K562 (cell line): ENCODE results near the gene MTG2. TPM values are rescaled to one million over a fixed set of nuclear protein-coding genes. Genes with fewer than 3 reads are reported as not detected.

Experiments used
- BACH1 ChIP-seq: fragments of 200-800 bp; sonication (Bioruptor generic); IDR thresholded peaks from 2 replicates; pipeline ENCODE4 v1.6.1; 2016; ENCODE audit warnings: missing genetic modification characterization, missing compliant biosample characterization
- CEBPB ChIP-seq: fragments of 450-650 bp; IDR thresholded peaks from 2 replicates; pipeline ENCODE4 v1.6.1; 2016; ENCODE audit warnings: missing genetic modification characterization, missing compliant biosample characterization
- CREB1 ChIP-seq, 2 experiments: sonication (generic) in 1 of 2; formaldehyde crosslinking in 1 of 2; IDR thresholded peaks; 2 replicates each; pipeline versions ENCODE4 v1.6.1 to v1.8.0; 2012 to 2022; ENCODE audit warnings: inconsistent platforms in 1 of 2, mild to moderate bottlenecking in 1 of 2, missing genetic modification reagents in 1 of 2, moderate library complexity in 1 of 2
- FOXK2 ChIP-seq, 2 experiments: fragments of 450-650 bp; IDR thresholded peaks in 1 of 2; conservative IDR thresholded peaks in 1 of 2; 2 replicates each; pipeline ENCODE4 v1.6.1; 2016; ENCODE audit warnings: low read depth in 2 of 2, mild to moderate bottlenecking in 1 of 2
- HNRNPUL1 ChIP-seq: fragments of 200-400 bp; formaldehyde crosslinking; IDR thresholded peaks from 2 replicates; pipeline ENCODE4 v1.6.1; 2017; ENCODE audit warnings: low read length
- LARP7 ChIP-seq: fragments of 450-650 bp; IDR thresholded peaks from 2 replicates; pipeline ENCODE4 v1.6.1; 2016
- NCOR1 ChIP-seq: fragments of 450-650 bp; IDR thresholded peaks from 2 replicates; pipeline ENCODE4 v1.6.1; 2016; ENCODE audit warnings: mild to moderate bottlenecking, moderate library complexity
- NFE2L1 ChIP-seq: fragments of 450-650 bp; IDR thresholded peaks from 2 replicates; pipeline ENCODE4 v1.6.1; 2016; ENCODE audit warnings: missing genetic modification characterization, low read depth, mild to moderate bottlenecking, missing compliant biosample characterization, moderate library complexity, borderline replicate concordance
- NFIX ChIP-seq: fragments of 250-450 bp; sonication (Bioruptor Pico); IDR thresholded peaks from 2 replicates; pipeline ENCODE4 v1.4.0; 2020; ENCODE audit warnings: low read depth, mild to moderate bottlenecking, moderate library complexity
- PHF20 ChIP-seq: fragments of 450-650 bp; IDR thresholded peaks from 2 replicates; pipeline ENCODE4 v1.6.1; 2018; ENCODE audit not compliant: partially characterized antibody
- PKNOX1 ChIP-seq: fragments of 450-650 bp; IDR thresholded peaks from 2 replicates; pipeline ENCODE4 v1.6.1; 2016
- PPARD ChIP-seq: fragments of 250-450 bp; sonication (Bioruptor Pico); IDR thresholded peaks from 2 replicates; pipeline ENCODE4 v1.8.0; 2022; ENCODE audit warnings: inconsistent platforms, mild to moderate bottlenecking, moderate library complexity
- RBFOX2 ChIP-seq: fragments of 200-400 bp; formaldehyde crosslinking; IDR thresholded peaks from 2 replicates; pipeline ENCODE4 v1.6.1; 2017; ENCODE audit warnings: low read depth, mild to moderate bottlenecking, low read length, moderate library complexity
- RCOR1 ChIP-seq, 2 experiments: IDR thresholded peaks; 2 replicates each; pipeline ENCODE4 v1.6.1; 2012; ENCODE audit warnings: low read depth in 2 of 2, low read length in 2 of 2, borderline replicate concordance in 1 of 2, improper control_type of control experiment in 1 of 2
- SRSF9 ChIP-seq: fragments of 200-400 bp; formaldehyde crosslinking; IDR thresholded peaks from 2 replicates; pipeline ENCODE4 v1.6.1; 2017; ENCODE audit warnings: low read depth, low read length, borderline replicate concordance
- TAF15 ChIP-seq: fragments of 200-400 bp; formaldehyde crosslinking; IDR thresholded peaks from 2 replicates; pipeline ENCODE4 v1.6.1; 2017; ENCODE audit warnings: mild to moderate bottlenecking, low read depth, low read length, moderate library complexity
- TCF15 ChIP-seq: fragments of 250-450 bp; sonication (Bioruptor Pico); IDR thresholded peaks from 2 replicates; pipeline ENCODE4 v1.8.0; 2022; ENCODE audit warnings: moderate library complexity, mild to moderate bottlenecking, inconsistent platforms
- U2AF2 ChIP-seq: fragments of 200-400 bp; formaldehyde crosslinking; optimal IDR thresholded peaks from 2 replicates; pipeline ENCODE3; 2017; ENCODE audit warnings: low read depth, mild to moderate bottlenecking, low read length
- ZBTB1 ChIP-seq: sonication (generic); formaldehyde crosslinking; IDR thresholded peaks from 2 replicates; pipeline ENCODE4 v1.8.1; 2023; ENCODE audit warnings: missing genetic modification reagents, low read depth, mild to moderate bottlenecking, borderline replicate concordance
- ZNF133 ChIP-seq: fragments of 250-450 bp; sonication (Bioruptor Pico); IDR thresholded peaks from 2 replicates; pipeline ENCODE4 v1.4.0; 2020; ENCODE audit warnings: mild to moderate bottlenecking
- ZNF224 ChIP-seq: sonication (generic); formaldehyde crosslinking; IDR thresholded peaks from 2 replicates; pipeline ENCODE4 v1.8.0; 2022; ENCODE audit warnings: mild to moderate bottlenecking, missing genetic modification reagents
- ZNF239 ChIP-seq: fragments of 250-450 bp; sonication (Bioruptor Pico); IDR thresholded peaks from 2 replicates; pipeline ENCODE4 v1.4.0; 2020; ENCODE audit warnings: mild to moderate bottlenecking
- ZNF263 ChIP-seq: sonication (generic); formaldehyde crosslinking; IDR thresholded peaks from 2 replicates; pipeline ENCODE4 v1.8.0; 2022; ENCODE audit warnings: mild to moderate bottlenecking, missing genetic modification reagents, borderline replicate concordance
- ZNF282 ChIP-seq: sonication (generic); formaldehyde crosslinking; IDR thresholded peaks from 2 replicates; pipeline ENCODE4 v1.8.1; 2023; ENCODE audit warnings: missing genetic modification reagents
- ZNF589 ChIP-seq: fragments of 200-800 bp; sonication (Bioruptor generic); IDR thresholded peaks from 2 replicates; pipeline ENCODE4 v1.6.1; 2016; ENCODE audit warnings: low read depth, missing genetic modification characterization, missing compliant biosample characterization
- ZNF717 ChIP-seq: fragments of 250-450 bp; sonication (Bioruptor Pico); IDR thresholded peaks from 2 replicates; pipeline ENCODE4 v1.5.0; 2021
- polyA plus RNA-seq, 8 experiments: library from polyadenylated mRNA; depleted of rRNA in 4 of 8; stranded (reverse) in 5 of 8; unstranded in 3 of 8; fragments of >200 nt; fragmentation: Nextera tagmentation in 2 of 8; fragmentation: Illumina TruSeq in 1 of 8; extraction: Ambion mirVana in 2 of 8; extraction: Trizol in 1 of 8; gene quantifications; 2 replicates each; pipeline versions ENCODE4 v1.2.1 to v1.2.3, GENCODE V29; 2011 to 2014; ENCODE audit warnings: inconsistent platforms in 1 of 8, missing spikeins in 1 of 8
- total RNA-seq, 7 experiments: library from RNA; depleted of rRNA in 6 of 7; stranded (reverse); fragments of >200 nt in 6 of 7; fragmentation: Illumina TruSeq in 2 of 7; extraction: Trizol in 2 of 7; gene quantifications; 2 replicates each; pipeline versions ENCODE4 v1.2.1 to v1.2.3, GENCODE V29; 2011 to 2021; ENCODE audit warnings: low replicate concordance in 1 of 7
- TF ChIP-seq, protein P1 (sequence below): fragments of 250-450 bp; sonication (Bioruptor Pico); IDR thresholded peaks from 2 replicates; pipeline ENCODE4 v1.8.0; 2021; ENCODE audit warnings: borderline replicate concordance, mild to moderate bottlenecking, moderate library complexity; ENCODE audit not compliant: poor library complexity, severe bottlenecking

MTG2 gene
- total and polyA plus RNA-seq, 9 of the 15 experiments (the other 6 are each of a cell fraction or from before 2014, with no cell fraction given) = 8.7 to 67.5 (median 44.5) TPM

DNA sequence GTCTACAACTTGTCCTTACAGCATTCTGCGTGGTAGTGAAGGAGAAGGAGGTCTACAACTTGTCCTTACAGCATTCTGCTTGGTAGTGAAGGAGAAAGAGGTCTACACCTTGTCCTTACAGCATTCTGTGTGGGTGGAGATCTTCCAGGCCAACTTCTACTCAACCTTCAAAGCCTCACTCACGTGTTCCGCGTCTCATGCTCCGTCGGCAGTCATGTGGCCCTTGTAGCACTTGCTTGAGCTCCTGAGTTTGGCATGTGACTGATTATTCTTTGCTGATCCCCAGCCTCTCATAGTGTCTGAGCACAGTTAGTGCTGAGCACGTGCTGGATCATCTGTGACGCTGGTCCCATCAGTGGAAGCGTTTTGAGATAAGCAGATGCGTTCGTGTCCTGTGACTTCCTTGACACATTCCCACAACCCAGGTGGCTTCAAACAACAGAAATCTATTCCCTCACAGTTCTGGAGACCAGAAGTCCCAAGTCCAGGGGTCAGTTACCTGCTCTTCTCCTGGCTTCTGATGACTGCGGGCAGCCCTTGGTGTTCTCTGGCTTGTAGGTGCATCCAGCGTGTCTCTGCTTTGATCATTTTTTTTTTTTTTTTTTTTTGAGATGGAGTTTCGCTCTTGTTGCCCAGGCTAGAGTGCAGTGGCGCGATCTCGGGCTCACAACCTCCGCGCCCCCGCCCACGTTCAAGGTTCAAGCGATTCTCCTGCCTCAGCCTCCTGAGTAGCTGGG lies 36.6 kb upstream of the MTG2 start (continued):
- TF ChIP-seq FOXK2 (conservative IDR thresholded peaks at IDR 0.05 in 1 of 2, IDR thresholded peaks at IDR 0.05 in 1 of 2; ENCODE audit: low read depth in 2 of 2) (peak; percentile 84 to 92; a peak in 3 of 4 replicates), RCOR1 (IDR thresholded peaks at IDR 0.05; ENCODE audit: borderline replicate concordance in 1 of 2, low read depth in 2 of 2, low read length in 2 of 2) (peak in 1 of 2 experiments; percentile 88; a peak in 2 of 4 replicates), NFIX (no peak), LARP7 (no peak), TCF15 (CRISPR knock-in tag) (0 out of 2 replicates have a peak, but pooled peaks have one; percentile 17), NFE2L1 (tag) (no peak), ZNF282 (no peak), ZNF263 (CRISPR knock-in tag) (peak; percentile 81; the same call in 1 of the 2 replicates), CREB1 (IDR thresholded peaks at IDR 0.05) (peak; percentile 45; the same call in 1 of the 2 replicates), CREB1 (CRISPR knock-in tag; IDR thresholded peaks at IDR 0.05) (peak; percentile 85), RBFOX2 (no peak), BACH1 (tag) (no peak), ZBTB1 (no peak), U2AF2 (no peak), TAF15 (no peak), CEBPB (tag) (no peak), ZNF589 (CRISPR knock-in tag) (peak; percentile 85), PKNOX1 (peak; percentile 56; the same call in 1 of the 2 replicates), ZNF239 (no peak), SRSF9 (no peak), ZNF133 (CRISPR knock-in tag) (no peak), PPARD (CRISPR knock-in tag) (no peak), HNRNPUL1 (no peak), NCOR1 (peak; percentile 62), PHF20 (no peak), ZNF224 (CRISPR knock-in tag) (no peak), ZNF717 (CRISPR knock-in tag) (no peak)
- TF ChIP-seq, protein P1, sequence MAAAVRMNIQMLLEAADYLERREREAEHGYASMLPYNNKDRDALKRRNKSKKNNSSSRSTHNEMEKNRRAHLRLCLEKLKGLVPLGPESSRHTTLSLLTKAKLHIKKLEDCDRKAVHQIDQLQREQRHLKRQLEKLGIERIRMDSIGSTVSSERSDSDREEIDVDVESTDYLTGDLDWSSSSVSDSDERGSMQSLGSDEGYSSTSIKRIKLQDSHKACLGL = peak; percentile 38
